ENCODE measurements around the gene RGS14.
A peak's percentile ranks its signal among the peaks of the same experiment; 100 is the strongest.
"Not testable (repeated sequence)": the region's sequence is repeated elsewhere in the genome, so short reads cannot be mapped to it uniquely, and the experiment has no call there.

Gene RGS14

DNA sequence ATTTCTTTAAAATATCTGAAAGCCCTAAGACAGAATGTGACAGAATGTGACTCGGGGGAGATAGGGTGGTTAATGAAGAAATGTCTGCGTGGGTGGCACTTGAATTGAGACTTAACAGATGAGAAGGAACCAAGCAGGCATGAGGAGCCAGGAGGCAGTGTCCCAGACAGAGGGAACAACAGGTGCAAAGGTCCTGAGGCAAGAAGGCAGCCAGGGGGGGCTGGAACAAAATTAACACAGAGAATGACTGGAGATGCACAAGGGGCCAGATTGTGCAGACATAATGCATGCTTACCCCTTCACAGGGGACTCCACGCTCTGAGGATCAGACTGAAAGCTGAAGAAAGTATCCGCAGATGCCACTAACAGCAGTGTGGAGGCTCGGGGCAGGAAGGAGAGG is 8.0 kb upstream of the RGS14 start:
- DNase-seq (ENCODE audit: low read depth, low spot score): no peak

DNA sequence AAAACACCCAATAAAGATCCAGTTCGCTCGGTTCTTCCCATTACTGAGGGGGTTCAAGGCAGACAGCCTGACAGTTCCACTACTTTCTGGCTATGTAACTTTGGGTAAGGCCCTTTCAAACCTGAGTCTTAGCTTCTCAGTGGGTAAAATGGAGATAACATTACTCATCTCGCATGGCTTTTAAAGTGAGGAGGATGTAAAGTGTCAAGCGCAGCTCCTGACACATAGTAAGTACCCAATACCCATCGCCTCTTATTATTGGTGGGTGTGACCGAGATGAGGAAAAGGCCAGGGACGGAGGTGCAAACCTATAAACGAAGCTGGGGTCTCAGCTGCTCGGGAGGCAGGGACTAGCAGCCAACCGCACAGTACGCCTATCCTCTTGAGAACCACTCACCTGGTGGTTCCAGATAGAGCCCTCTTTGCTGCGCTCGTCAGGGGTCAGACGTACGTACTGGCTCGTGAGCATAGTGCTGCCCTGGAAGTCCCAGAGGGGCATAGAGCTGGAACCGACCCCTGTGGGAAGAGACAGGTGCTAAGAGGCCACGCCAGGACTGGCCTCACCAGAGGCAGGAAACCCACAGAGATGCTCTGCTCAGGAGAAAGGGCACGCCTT is 6.8 kb upstream of the RGS14 start:
- DNase-seq (ENCODE audit: low read depth, low spot score): no peak

DNA sequence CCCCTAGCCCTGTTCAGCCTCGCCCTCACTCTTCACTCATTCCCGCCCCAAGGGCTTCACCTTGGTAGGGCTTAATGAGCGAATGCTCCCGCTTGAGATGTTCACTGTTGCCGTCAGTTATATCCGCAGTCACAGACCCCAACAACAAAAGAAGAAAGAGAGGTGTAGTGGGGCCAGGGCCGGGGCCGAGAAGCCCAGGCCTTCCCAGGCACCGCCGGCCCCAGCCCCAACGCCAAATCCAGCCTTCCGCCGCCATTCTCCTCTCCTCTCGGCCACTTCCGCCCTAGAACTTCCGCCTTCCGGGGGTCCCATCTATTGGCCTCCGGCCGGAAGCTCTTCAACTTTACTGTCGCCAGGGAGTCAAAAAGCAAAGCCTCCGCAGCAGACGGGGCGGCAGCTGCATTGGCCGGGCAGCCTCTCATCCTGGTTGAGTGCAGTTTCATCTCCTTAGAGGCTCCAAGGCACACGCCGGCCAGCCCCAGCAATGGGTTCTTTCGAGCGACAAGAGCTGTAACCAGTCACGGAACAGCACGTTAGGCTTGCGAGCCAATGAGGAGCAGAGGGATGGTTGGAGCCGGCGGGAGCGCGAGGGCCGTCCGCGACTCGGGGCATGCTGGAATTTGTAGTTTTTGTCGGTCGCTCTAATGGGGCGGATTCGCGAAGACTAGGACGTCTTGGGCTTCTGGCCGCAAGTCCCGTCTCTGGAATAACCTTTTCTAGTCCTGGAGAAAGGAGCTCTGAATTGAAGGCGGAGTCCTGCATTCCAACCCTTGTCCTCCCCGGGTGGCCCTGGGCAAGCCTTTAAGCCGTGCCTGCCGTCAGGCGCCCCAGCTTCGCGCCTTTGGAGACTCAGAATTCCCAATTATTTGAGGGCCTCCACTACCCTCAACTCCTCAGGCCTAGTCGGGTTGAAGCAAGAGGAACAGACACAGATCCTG is 6.1 kb upstream of the RGS14 start, which contains the start of gene LMAN2:
TSS of gene LMAN2 (minus strand) at position 277 of the 938 bp plus-strand sequence. CDS start at position 256, 21 bp downstream.
- peak; percentile 80 for DNase-seq (ENCODE audit: low read depth, low spot score)

DNA sequence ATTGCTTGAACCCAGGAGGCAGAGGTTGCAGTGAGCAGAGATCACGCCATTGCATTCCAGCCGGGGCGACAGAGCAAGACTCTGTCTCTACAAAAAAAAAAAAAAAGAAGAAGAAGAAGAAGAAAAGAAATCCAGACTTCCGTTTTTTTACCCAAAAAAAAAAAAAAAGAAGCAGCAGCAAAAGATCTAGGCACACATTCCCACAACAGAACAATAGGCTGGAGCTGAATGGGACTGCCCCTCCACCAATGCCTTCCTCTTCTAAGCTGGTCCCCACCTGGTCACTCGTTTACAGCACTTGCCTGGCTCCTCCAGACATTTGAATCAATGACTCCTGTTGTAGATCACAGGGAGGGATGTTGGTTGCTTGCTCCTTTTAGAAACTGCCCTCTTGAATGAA is 4.6 kb upstream of the RGS14 start:
- DNase-seq (ENCODE audit: low read depth, low spot score): no peak

DNA sequence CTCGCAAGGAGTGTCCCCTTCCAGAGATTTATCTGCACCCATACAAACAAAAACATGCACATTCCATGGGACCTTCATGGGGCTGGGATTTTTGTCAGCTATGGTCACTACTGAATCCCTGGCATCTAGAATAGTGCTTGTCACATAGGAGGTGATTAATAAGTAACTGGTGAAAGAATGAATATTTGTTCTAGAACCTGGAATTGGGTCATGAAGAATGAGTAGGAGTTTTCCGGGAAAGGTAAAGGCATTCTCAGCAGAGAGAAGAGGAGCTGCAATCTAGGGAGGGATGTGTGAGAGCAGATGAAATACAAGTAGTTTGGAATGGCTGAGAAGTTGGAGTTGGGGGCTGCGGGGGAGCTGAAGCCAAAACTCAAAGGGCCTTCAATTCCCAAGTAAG is 3.5 kb upstream of the RGS14 start:
- no peak for DNase-seq (ENCODE audit: low read depth, low spot score)

DNA sequence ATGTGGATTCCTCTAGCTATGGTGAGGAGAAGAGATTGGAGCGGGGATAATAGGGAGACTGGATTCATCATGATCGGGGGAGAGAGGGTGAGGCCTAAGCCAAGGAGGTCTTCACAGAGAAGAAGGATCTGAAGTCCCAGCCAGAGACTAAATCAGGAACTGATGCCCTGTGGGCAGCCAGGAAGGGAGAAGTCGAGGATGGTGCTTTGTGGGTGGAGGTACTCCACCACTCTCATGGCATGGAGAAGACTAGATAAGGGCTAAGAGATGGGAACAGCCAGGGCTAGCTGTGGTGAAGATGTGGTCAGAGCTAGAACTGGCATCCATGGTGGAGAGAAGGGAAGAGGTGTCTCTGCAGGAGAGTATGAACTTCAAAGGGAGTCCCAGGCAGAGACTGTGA is 3.0 kb upstream of the RGS14 start:
- no peak for DNase-seq (ENCODE audit: low read depth, low spot score)

DNA sequence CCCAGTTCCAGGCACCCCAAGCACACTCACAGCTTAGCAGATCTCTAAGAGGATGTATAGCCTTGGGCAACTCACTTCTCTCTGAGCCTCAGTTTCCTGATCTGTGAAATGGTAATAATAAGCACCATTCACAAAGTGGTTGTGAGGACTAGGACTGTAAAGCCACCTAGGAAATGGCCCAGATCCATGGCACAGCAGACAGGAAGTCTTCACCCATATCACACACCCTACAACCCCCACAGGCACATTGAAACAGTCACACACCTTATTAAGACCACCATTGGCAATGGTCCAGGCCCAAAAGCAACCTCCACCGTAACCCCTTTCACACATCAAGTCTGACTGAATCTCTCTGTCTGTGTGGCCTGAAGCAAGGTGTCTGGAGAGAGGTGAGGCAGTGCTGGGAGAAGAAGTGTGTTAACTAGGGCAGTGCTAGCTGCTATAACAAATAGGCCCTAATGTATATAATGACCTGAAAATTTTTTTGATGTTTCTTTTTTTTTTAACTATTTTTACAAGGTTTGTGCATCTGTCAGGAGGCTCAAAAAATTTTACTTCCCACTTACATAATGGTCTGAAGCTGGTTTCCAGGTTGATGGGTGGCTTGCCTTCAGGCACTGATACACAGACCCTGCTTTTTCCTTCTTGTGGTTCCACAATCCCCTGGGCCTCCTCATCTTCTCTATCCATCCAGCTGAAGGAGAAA is 2.4 kb upstream of the RGS14 start:
- no peak for DNase-seq (ENCODE audit: low read depth, low spot score)

DNA sequence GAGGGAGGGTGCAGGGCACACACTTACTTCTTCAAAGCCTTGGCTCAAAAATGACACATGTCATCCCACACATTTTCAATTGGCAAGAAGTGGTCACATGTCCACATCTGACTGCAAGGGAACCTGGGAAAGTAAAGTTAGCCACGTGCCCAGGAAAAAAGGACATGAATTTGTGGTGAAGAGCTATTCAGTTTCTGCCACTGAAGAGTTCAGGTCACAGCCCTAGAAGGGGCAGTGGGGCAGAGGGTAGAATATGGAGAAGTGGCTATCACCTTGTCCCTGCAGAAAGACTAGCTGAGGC is 1.9 kb upstream of the RGS14 start:
- no peak for DNase-seq (ENCODE audit: low read depth, low spot score)

DNA sequence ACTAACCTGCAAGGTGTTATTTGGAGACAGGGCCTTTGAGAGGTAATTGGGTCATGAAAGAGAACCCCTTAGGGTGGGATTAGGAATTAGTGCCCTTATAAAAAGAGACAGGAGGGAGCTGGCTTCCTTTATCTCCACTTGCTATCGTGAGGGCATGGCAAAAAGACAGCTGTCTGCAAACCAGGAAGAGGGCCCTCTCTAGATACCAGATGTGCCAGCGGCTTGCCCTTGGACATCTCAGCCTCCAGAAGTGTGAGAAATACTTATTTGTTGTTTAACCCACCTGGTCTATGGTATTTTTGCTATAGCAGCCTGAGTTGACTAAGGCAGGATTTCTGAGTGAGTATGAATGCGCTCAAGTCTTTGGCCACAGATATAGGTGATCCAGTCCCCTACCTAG is 978 bp upstream of the RGS14 start:
- DNase-seq (ENCODE audit: low read depth, low spot score): no peak

DNA sequence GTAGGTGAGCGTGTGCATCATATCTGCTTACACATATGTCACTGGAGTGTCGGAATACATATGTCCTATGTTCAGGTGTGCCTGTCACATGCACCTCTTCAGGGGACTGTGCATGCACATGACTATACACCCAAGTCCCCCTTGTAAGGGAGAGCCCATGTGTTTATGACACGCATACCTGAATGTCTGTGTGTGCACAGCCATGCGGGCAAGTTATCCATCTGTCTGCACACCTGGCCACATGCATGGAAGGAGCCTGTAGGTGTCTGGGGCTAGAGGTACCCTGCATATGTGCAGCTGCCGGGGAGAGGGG is 622 bp upstream of the RGS14 start:
- DNase-seq (ENCODE audit: low read depth, low spot score): no peak

DNA sequence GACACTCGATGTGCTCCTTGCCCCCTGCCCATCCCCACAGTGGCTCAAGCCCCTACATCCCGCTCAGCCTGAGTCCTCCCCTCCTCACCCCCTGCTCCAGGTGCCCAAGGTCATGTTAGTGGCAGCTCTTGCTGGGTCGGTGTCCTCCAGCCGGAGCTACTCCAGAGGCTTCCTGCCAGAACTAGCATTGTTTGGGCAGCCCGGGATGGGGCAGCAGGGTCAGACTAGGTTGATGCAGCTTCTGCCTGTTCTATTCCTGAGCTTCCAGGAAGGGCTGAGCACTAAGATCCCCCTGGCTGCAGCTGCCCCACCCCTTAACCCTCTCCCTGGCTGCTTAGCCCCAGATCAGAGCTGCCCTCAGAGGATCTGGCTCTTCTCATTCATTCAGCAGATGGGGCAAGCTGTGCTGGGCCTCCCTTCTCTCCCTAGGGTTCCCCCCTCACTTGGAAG is 671 bp downstream of the RGS14 start:
- no peak for DNase-seq (ENCODE audit: low read depth, low spot score)

DNA sequence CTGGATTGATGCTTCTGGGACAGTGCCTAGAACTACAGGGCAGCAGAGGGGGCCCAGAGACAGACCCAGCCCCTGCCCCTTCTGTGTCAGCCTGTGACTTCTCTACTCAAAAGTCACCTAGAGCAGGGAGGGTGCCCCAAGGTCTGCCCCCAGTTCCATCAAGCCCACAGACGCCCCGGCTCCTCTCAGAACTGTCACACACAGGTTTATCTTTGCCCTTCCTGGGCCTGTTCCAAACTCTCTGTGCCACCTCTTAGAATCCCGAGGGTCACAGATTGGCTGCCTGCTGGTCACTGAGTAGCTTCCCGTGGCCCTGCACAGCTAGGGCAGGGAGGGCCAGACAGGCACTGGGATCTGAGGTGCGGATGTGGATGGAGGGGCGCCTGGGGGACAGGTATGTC is 1.7 kb downstream of the RGS14 start:
- DNase-seq (ENCODE audit: low read depth, low spot score): no peak

DNA sequence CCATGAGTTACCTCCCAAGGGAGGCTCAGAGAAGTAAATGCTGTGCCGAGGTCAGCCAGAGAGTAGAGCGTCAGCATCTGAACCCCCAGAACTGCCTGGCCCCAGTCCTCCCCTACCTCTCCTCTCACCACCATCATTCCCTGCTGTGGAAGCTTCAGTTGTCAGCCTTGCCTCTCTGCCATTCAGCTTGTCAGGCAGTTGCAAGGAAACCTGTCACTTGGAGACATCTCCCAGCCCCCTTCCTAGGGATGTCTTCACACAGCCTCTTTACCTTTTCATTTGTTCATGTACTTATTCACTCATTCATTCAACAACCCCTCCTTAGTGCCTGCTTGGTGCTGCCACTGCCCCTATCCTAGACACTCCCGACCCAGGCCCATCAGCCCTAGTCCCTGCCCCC is 2.1 kb downstream of the RGS14 start:
- DNase-seq (ENCODE audit: low read depth, low spot score): no peak

DNA sequence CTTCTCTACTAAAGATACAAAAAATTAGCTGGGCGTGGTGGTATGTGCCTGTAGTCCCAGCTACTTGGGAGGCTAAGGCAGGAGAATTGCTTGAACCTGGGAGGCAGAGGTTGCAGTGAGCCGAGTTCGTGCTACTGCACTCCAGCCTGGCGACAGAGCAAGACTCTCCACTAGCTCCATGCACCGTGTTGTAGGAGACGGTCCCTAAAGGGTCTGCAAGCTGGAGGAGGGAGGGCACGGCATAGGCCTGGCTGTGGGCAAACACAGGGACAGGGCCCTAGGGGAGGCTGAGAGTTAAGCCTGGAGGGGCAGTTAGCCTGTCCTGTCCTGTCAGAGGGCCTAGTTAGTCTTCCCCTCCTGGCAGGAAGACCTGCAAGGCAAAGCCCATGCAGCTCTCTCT is 3.0 kb downstream of the RGS14 start:
- not testable (repeated sequence) for DNase-seq (ENCODE audit: low read depth, low spot score)

DNA sequence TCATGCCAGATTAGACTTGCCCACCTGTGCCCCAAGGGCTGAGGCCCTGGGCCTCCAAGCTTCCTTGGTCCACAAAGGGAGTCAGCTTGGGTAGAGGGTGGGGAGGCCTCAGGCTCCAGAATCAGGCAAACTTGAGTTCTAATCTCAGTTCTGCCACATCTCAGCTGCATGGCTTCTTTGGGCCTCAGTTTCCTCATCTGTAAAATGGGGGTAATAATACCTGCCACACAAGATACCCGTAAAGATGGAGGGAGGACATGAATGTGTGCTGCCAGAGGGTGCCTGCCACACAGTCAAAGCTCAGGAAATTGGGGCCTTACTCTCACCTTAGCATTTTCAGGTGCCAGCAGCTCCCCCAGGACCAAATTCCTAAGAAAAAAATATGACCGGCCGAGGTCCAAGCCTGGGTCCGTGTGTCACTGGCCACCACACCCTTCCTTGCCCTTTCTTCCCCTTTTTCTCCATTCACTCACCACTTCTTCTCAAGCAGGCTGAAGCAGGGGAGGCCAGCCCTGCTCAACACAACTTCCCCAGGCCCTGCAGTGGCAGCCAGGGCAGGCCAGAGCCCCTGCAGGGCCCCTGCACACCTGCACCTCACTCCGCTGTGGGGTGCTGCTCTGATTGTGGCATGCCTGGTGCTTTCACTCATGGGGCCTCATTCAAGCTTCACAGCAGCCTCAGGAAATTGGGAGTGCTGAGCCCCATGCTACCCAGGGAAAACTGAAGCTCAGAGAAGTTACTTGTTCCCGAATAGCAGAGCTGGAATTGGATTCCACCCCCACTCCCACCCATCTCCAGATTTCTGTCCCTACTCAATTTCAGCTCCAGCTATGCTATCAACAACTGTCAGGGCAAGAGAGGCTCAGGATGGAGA is 3.9 kb downstream of the RGS14 start:
- DNase-seq (ENCODE audit: low read depth, low spot score): no peak

DNA sequence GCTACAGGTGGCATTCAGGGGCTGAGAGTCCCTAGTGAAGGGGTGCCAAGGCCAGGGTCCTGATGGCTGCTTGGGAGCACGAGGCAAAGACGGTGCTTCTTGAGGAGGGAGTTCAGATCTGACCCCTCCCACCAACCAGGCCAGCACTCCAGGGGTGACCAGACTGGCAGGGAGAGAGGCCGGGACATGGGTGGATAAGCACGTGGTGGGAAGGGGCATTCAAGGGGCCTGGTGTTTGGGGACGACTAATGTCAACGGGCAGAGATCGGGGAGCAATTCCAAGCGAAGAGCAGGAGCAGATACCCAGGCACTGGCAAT is 4.5 kb downstream of the RGS14 start:
- no peak for DNase-seq (ENCODE audit: low read depth, low spot score)

DNA sequence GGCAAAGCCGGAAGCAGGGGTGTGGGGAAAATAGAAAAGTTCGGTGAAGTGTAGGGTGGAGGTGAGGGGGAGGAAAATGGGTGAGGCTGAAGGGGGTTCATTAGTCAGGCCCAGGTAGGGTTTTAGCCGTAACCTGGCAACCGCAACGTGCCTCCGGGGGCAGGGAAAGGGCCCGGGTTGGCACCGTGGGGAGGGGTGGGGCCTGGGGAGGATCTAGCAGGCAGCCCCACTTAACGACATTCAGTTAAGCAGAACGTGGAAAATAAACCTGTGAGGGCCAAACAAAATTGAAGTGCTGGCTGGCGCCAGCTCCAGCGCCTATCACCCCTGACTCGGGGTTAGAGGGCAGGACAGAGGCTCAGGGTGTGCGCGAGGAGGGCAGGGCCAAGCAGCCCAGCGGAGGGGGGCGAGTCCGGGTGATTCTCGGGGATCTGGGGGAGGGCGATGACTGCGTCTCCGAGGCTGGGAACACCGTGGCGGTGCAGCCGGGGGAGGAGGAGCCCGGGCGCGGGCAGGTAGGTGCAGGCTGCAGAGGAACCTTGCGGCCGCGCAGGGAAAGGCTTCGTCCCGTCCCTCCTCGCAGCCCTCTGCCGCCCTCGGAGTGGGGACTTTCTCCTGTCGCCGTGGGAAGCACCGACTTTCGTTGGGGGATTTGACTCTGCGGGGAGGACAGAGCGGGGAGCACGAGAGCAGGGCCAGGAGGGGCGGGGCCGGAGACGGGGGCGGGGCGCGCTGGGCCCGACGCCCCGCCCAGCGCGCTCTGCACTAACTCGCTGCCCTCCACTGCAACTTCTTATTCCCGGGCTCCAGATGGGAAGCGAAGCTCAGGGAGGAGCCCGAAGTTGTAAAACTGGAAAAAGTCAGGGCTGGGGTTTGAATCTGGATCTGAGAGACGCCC is 5.1 kb downstream of the RGS14 start:
- DNase-seq (ENCODE audit: low read depth, low spot score): no peak

DNA sequence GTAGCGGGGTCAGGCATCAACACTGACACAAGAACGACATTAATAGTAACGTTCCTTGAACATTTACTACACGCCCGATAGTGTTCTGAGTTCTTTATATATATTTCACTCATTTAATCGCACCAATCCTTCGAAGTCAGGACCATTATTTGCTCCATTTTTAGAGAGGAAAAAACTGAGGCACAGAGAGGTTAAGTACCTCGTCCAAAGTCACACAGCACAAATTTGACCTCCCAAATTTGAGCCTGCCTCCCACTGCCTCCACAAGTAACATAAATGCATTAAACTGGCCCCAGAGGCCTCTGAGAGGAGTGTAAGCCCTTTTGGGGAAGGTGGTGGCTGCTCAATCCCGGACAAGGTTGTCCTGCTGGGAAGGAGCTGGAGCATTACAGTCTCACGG is 5.8 kb downstream of the RGS14 start:
- no peak for DNase-seq (ENCODE audit: low read depth, low spot score)

DNA sequence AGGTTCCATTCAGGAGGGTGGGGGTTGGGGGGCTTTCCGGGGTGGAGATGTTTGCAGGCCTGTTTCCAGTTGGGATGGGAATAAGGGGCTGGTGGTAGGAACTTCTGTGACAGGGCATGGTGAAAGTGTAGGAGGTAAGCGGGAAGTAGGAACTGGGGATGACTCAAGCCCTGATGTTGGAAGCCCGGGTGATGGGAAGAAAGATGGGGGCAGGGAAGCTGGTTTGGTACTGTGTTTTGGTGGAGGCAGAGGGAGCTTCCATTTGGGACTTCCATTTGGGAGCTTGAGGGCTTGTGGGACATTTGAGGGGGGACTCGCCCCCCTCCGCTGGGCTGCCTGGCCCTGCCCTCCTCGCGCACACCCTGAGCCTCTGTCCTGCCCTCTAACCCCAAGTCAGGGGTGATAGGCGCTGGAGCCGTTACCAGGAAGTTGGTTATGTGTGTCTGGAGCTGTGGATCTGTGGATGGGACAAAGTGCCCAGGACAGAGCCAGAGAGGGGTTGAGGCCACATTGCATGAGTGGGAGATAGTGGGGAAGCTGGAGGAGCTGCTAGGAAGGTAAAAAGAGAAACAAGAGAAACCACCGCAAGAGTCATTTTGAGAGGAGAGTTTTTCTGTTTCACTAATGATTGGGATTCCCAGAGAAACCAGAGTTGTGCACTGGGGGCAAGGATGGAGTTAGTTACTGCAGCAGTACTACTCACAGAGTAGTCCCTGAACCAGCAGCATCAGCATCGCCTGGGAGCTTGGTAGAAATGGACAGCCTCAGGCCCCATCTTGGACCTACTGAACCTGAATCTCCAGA is 6.6 kb downstream of the RGS14 start:
- DNase-seq (ENCODE audit: low read depth, low spot score): no peak

DNA sequence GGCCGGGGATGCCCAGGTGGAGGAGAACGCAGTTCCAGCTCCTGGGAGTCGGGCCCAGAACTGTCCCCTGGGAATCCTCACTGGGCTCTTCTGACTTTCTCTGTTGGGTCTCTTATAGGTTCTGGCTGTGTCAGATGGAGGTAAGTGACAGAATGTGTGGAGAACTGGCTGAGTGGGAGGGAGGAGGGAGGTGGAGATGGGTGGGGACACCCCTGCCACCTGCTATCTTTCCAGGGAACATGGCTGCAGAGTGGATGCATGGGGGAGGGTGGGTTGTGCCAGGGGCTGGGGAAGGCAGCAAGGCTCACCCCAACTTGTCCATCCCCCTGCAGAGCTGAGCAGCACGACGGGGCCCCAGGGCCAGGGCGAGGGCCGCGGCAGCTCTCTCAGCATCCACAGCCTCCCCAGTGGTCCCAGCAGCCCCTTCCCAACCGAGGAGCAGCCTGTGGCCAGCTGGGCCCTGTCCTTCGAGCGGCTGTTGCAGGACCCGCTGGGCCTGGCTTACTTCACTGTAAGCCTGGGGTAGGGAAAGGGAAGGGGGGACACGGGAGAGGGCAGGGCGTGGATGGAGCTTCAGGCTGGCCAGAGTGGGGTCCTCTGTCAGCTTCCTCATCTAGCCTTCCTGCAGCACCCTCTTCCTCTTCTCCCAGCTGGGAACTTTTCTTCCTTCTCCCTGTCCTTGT is 8.3 kb downstream of the RGS14 start:
- no peak for DNase-seq (ENCODE audit: low read depth, low spot score)

All from activated naive CD8-positive, alpha-beta T cell treated with anti-CD3 and anti-CD28 coated beads, Interleukin-2, amount 50 U/mL, for 16 hours (primary cell).